ENCODE measurements around the gene PRCD.

PRCD gene, protein sequence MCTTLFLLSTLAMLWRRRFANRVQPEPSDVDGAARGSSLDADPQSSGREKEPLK

DNA sequence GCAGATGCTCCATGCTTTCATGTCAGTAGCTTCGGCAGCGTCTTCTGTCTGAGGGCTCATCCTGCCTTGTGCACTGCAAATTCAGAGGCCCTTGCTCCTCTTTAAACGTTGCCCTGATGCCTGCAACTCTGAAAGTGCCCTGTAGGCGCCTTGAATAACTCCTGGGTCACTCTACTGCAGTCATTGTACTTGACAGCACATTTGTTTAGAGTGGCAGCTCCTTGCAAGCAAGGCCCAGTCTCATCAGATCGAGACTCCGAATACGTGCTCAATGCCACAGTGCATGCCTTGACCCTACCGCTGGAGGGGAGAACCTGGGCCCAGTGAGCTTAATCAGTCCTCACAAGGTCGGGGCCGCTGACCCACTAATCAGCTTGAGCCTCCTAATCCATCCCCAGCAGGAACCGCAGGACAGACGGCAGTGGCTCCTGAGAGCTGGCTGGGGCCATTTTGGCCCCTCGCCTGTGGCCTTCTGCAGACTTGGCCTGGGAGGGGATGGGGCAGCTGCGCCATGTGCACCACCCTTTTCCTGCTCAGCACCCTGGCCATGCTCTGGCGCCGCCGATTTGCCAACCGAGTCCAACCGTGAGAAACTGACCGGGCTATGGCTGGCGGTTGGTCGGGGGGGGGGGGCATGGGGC lies at the start of gene PRCD:
TSS of gene PRCD (plus strand) at position 414 of the 641 bp plus-strand sequence. CDS start at position 512, 98 bp downstream.
- DNase-seq (ENCODE audit: low read depth) = no peak

DNA sequence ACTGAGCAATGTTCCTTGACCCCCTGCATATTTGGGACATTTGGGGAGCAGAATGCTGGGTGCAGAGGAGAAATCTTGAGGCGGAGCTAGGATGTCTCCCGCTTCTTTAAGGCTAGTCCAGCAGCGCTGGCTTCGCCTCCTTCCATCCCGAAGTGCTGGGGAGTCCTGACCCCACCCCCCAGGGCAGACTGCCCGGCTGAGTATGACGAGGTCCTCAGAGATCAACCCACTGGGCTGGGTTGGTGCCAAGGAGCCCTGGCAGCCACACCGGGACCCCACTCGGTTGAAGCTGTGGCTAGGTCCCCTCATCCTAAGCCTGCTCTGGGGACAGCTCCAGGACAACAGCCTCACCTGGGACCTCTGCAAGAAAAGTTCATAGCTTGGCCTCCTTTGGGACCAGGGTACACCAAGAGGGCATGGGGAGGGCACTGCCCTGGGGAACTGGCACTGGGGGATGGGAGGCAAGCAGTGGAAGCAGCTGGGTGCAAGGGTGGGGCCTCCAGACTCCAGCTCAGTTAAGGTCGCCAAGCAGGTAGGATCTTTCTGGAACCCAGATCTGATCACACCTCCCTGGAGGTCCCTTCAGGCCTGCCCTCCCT lies 49.6 kb upstream of the PRCD start:
- no peak for DNase-seq (ENCODE audit: low read depth)

DNA sequence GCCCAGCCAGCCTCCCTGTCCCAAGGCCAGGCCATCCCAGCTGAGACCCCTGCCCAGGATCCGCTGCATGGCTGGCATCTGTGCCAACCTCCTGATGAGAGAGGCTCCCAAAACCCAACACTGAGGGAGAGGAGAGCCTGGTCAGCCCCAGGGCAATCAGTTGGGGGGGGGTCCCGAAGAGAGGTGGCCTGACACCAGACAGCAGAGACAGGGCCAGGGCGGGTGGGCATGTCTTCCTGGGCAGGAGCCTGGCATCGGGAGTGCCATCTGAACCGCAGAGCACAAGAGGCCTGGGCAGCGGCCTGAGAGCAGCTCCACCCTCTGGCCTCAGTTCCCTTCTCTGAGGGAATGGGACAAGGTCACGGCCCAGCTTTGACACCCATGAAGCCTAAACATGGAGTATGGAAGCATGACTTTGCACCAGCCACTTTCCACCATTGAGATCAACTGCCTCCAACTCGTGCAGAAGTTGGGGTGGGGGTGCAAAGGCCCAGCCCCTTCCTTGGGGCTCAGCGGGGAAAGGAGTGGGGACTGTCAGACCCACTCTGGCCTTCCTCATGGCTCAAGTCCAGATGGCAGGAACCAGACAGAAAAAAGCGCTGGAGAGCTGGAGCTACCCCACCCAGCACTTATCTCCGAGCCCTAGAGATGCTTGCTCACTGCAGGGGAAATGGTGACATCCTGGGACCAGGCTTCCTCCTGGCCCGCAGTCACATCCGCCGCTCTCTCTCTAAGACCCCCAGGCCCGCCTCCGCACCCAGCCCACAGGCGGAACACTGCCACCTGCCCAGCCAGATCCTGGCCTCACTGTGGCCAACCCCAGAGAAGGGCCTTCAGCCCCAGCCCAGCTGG lies 48.3 kb upstream of the PRCD start:
- no peak for DNase-seq (ENCODE audit: low read depth)

DNA sequence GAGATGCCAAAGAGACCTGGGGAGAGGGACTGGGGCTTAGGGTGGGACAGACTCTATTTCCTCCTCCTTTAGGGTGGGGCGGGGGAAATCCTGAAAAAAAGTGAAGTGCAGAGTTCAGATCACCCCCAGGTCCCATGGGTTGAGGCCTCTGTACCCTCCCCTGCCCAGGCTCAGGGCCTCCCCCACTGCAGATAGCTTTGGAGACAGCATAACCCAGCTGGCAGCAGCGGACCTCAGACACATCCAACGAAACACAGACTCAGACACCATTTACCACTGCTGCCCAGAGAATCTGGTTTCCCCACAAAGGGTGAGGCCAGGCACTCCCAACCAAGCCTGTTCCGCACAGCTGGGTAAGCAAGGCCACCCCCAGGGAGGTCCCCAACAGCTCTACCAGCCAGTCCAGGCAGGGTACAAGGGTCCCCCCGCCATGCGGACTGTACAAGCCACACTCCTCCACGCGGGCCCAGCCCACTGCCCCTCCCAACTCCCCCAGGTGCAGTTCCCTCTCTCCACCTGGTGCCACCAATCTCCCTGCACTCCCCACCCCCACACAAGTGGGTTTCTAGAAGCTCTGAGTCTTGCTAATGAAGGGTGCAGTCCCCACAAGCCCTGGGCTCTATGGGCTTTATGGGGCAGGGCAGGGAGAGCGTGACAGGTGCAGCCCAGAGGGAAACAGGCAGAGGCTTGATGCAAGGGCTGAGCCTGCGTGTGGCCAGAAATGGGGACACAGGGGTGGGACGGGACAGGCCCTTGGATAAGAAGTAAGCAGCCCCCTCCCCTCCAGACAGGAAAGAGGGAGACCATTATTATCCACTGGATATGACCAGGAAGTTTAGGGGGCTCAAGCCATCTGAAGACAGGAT lies 47.5 kb upstream of the PRCD start:
- no peak for DNase-seq (ENCODE audit: low read depth)

DNA sequence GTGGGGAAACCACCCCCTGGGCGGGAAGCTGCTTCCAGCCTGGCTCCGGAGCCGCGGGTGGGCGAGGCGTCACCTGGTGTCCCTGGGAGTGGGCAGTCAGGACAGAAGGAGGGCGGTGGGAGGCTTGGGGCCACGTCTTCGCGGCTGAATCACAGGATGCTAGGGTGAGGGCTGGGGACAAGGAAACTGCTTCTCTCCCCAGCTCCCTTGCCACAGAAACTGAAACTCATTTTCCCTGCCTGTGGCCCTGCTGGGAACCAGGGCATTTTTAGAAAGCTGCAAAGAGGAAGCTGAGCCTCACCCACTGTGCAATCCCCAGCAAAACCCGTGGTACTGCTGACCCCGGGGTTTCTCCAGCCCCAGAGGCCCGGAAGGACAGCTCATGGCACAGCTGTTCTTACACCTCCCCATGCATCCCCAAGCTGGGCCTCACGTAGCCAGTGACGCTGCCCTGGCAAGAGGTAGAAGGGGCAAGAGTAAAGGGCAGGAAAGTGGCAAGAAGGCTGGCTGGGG lies 46.8 kb upstream of the PRCD start:
- DNase-seq (ENCODE audit: low read depth) = no peak

DNA sequence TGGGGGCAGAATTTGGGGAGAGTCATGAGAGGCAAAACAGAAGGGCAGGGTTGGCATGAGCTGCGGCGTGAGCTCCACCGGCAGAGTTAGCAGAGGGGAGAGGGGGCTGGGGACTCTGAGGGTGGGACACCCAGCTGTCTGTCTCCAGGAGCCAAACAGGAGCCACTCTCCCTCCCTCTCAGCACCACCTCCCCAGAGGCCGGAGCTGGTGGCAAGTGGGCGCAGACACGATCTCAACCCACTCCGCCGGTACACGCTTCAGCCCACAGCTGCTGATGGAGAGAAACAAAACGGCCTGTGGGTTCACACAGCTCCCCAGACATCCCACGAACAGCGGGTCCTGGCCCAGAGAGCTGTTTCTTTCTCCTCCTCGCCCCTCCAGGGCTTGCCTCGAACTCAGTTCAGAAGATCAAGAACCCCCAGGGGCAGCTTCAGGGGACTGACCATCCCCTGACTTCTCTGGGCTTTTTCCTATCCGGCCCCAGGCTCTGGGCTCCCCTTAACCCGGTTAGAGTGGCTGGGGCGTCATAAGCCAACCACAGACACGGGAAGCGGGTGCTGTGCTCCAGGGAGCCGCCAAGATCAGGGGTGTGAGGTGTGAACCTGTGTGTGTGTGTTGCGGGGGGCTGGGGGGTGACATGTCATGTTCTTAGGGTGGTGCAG lies 46.2 kb upstream of the PRCD start:
- DNase-seq (ENCODE audit: low read depth) = no peak

DNA sequence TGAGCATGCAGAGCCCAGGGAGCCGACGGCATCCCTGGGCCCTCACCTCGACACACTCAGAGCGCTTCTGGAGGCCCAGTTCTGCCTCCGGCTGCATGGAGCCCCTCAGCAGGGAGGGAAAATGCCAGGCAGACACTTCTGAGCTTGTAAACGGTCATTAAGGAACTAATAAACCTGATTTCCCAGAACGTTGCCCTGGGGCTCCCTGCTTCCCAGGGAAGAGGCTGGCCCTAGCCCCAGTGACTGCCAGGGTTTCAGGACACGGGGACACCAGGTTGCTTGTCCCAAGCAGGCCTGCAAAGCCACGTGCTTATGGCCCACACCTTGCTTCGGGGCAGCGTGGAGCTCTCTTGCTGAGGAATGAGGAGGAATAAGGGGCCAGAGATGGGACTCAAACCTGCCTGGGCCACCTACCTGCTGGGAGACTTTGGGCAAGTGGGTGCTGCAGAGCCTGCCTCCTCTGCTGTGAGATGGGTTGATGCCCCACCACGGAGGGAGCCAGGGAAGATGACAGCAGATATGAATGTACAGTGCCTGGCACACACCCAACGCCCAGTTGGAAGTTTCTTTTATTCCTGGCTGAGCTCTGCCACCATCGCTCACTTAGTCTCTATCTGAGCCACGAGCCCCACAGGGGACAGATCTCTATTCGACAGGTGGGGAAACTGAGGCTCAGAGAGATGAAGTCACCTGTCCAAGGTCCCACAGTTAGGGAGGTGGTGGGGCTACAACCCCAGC lies 44.0 kb upstream of the PRCD start:
- no peak for DNase-seq (ENCODE audit: low read depth)

DNA sequence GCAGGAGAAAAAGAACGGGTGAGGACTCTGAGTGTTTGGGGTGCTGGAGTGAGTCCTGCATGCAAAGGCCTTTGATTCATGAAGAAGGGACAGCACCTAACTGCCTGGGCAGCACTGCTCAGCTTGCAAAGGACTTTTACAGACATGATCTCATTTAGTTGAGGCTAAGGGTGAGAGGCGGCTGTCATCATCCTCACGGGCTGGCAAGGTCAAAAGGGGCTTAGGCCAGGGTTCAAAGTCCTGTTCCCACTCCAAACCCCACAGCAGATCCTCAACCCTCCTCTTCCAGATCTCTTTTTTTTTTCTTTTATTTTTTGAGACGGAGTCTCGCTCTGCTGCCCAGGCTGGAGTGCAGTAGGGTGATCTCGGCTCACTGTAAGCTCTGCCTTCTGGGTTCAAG lies 43.4 kb upstream of the PRCD start:
- no peak for DNase-seq (ENCODE audit: low read depth)

DNA sequence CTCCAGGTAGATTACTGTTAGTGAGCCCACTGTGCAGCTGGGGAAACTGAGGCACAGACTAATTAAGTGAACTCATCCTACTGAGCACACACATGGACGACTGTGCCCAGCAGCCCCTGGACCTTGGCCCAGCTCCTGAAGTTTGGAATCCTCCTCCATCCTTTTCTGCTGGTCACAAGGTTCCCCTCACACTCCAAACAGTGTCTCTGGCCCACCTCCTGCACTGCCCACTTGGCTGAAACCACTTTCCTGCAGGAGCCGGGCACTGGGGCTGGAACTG lies 42.2 kb upstream of the PRCD start:
- no peak for DNase-seq (ENCODE audit: low read depth)

DNA sequence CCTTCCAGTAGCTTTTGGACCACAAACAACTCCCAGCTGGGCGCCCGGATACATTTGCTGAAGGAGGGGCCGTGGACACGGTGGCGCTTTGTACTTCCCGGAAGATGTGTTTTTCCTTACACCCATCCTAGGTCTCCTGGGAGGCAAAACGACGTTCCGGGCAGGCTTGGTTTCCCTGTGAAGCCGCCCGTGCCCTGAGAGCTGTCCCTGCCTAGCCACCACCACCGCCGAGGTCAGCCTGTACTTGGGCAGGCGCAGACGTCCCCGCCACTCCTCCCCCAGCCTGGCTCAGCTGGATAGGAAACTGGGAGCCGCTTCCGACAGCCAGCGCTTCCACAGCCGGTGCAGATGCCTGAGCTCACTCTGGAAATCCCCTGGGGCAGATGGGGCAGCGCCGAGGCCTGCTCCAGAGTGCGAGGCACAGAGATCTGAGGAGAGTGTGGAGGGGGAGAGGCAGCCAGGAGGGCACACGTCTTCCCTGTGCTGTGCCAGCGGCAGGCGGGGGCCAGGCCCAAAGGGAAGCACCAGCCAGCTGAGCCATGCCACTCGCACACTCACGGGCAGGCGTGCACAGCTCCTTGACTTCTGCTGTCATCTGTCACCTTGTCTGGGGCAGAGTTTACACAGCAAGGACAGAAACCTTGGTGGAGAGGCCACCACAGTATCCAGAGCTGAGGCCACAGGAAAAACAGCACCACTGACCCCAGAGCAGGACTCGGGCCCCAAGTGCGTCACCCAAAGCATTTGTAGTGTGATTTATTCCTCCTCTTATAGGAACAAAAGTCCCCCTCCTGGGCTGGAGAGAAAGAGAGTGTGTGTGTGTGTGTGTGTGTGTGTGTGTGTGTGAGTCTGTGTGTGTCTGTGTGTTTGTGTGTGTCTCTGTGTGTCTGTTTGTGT lies 41.6 kb upstream of the PRCD start:
- no peak for DNase-seq (ENCODE audit: low read depth)

DNA sequence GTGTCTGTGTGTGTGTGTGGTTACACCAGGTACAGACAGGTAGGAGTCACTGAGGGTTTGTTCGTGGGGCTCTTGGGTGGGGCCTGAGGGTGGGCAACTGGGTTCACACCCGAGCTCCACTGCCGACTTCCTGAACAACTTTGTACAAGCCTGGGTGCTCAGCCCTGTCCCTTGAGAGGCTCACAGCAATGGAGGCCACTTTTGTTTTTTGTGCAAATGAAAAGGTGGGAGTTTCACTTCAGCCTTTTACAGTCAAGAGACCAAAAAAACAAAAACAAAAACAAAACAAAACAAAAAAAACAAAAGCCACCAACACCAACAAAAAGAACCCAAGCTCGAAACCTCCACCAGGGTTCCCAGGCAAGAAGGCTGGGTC lies 41.0 kb upstream of the PRCD start:
- no peak for DNase-seq (ENCODE audit: low read depth)

DNA sequence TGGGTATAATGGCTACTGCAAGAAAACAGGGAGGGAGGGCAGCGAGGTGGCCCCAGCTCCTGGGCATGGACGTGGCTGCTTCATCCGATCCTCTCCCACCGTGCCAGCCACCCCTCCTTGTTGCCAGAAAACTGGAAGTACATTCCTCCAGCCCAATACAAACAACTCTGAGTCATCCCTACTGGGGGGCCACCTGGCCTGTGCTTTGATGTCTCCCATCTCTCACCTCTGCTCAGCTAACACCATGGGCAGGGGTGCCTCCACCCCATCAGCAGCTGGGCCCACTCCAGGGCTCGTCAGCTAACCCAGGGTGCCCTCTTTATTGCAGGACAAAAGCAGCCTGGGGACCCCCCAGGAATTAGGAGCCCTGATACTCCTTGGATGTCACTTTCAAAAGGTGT lies 40.6 kb upstream of the PRCD start:
- no peak for DNase-seq (ENCODE audit: low read depth)

DNA sequence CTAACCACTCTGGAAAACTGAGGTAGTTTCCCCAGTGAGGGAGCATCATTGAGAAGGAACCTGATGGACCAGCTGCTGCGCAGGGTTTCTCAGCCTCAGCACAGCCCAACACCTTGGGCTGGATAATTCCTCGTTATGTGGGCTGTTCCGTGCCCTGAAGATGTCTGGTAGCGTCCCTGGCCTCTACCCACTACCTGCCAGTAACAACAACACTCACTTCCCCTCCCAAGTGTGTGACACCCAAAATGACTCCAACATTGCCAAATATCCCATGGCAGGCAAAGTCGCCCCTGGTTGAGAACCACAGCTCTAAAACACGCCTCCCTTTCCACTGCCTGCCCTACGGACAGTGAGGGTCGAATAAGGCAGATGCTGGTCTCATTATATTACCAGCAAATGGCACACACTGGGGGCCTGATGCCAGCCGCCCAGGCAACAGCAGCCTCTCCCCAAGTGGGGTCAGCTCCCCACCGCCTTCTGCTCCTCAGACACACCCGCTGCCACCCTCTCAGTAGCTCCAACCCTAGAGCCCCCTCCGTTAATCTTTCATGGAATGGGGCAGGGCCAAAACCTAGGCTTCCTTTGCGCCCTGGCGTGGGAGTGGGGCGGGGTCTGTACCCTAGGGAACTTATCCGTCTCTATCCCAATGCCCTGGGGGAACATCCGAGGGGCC lies 39.6 kb upstream of the PRCD start:
- DNase-seq (ENCODE audit: low read depth) = no peak

DNA sequence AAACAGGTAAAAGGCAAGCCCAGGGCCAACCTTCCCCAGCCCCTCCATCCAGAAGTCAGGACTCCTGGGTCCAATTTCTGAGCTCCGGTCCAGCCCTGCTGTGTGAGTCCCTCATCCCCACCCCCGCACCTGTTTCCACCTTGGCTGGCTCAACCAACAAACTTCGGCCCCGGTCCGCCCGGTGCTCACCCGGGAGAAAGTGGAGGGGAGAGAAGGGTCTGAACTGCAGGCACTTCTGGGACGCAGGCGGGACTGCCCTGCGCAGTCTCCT lies 39.2 kb upstream of the PRCD start:
- DNase-seq (ENCODE audit: low read depth) = no peak

DNA sequence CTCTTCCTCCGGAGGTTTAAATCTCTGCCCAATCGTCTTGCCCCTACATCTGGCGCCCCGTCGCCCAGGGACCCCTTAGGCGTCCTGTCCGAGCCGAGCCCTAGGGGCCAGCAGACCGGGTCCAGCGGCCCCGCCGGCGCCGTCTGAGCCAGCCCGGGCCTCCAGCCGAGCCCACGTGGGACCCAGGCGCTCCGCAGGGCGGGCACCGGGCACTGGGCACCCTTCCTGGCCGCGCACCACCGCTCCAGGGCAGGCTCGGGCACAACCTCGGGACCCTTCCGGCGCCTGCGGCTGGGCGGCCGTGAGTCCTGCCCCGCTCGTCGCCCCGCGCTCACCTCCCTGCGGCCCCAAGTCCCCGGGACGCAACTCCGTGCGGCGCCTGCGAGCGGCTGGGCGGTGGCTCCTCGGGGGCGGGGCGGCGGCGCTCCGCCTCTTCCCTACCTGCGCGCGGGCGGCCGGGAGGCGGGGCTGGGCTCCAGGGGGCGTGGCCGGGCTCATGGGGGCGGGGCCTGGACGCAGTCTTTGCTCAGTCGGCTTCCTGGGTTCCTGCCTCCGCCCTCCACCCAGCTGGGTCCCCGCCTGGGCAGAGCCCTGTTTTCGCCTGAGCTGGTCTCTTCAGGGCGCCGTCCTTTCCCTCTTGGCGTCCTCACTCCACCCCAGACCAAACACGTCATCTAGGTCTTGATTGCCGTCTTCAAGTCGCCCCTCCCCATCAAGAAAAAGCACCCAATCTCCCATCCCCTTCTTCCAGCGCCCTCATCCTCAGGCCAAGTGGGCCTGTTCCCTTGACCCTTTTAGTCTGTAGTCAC lies 38.6 kb upstream of the PRCD start, which contains the start of gene RHBDF2:
TSS of gene RHBDF2 (minus strand) at position 406 of the 809 bp plus-strand sequence. CDS start 19,899 bp downstream, outside the sequence.
- no peak for DNase-seq (ENCODE audit: low read depth)

DNA sequence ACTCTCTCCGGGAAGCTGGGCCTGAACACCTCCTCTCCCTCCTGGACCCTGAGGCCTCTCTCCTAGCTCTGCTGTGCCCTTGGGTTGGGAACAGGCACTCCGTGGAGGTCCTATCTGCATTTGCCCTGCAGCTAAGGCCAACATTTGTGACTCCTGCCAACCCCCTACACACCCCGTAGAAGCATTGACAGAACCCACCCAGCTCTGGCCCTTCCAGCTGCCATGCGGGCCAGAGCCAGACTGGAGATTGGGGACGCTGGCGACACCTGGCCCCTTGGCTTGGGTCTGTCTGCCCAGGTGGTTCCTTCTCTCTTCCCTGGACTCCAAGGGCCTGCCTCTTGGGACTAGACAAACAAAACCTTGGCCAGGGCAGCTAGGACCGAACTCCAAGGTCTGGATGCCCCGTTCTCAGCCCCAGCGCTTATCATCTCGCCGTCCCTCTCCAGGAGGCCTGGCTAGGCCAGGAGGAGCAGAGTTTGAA lies 38.0 kb upstream of the PRCD start:
- DNase-seq (ENCODE audit: low read depth) = no peak

DNA sequence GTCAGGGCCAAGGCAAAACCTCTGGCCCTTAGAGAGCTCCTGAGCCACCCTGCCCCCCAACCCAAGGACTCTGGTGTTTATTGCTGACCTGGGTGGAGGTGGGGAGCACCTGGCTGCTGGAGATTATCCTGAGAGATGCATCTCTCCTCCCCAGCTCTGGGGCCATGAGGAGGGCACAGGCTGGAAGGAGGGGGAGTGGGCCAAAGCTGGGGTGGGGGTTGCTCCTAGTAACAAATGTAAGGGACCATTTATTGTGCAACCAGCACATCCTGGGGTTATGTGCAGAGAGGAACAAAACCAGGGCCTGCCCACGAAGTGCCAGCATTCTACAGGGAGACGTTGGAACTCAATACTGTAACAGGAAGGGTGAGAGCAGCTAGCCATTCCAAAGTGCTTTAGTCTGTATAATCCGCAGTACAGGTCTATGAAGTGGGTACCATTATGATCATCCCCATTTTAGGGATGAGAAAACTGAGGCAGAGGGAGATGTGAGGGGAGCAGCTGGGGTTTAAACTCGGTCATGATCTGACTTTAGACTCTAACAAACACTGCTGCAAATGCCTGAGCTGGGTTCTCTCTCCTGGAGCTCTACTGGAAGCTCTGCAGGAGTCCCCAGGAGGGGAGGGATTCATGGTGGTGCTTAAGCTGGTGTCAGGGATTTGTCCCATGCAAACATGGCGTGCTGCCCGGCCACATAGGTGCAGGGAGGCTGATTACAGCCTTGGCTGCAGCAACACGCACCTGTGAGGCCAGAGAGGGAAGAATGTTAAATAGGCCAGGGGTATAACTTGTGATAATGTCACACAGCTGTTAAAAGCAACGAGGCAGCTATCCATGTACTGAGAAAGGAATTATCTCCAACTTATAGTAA lies 37.3 kb upstream of the PRCD start:
- DNase-seq (ENCODE audit: low read depth) = no peak
